Activated CD4-positive, alpha-beta T cell treated with anti-CD3 and anti-CD28 coated beads, Interleukin-2, amount 10 ng/mL, durations not matched to agents 24 days and 14 days (primary cell): ENCODE measurements around the gene FARP2. TPM values are rescaled to one million over a fixed set of nuclear protein-coding genes. Genes with fewer than 3 reads are reported as not detected.
"Not testable (repeated sequence)": the region's sequence is repeated elsewhere in the genome, so short reads cannot be mapped to it uniquely, and the experiment has no call there.

Experiments
- DNase-seq: peaks from one replicate; pipeline ENCODE4 v3.0.0; 2022
- H3K27ac Mint-ChIP-seq: one replicate; pipeline ENCODE4 v1.8.0; 2022; ENCODE audit warnings: mild to moderate bottlenecking, mixed read lengths
- H3K27me3 Mint-ChIP-seq: one replicate; pipeline ENCODE4 v1.8.0; 2022; ENCODE audit warnings: mixed read lengths
- H3K36me3 Mint-ChIP-seq: one replicate; pipeline ENCODE4 v1.8.0; 2022; ENCODE audit warnings: low read depth, mild to moderate bottlenecking, mixed read lengths
- H3K4me1 Mint-ChIP-seq: one replicate; pipeline ENCODE4 v1.8.0; 2021; ENCODE audit warnings: mixed read lengths
- H3K4me3 Mint-ChIP-seq: one replicate; pipeline ENCODE4 v1.8.0; 2022; ENCODE audit warnings: mild to moderate bottlenecking, moderate library complexity, mixed read lengths
- H3K9me3 Mint-ChIP-seq: one replicate; pipeline ENCODE4 v1.8.0; 2021; ENCODE audit warnings: mixed read lengths
- intact Hi-C: fragments of 100-400 bp; cut with micrococcal nuclease; formaldehyde crosslinking; loops from one replicate; pipeline ENCODE4 v1.15.1; 2023
- total RNA-seq: library from RNA; stranded (reverse); gene quantifications from 2 replicates; pipeline ENCODE4 v1.2.3, GENCODE V29; 2022

The FARP2 gene
- total RNA-seq, 1 donor from 2014 or later = 36.5 TPM

GRCh38 chr2:241390301-241391206, 34.5 kb downstream of the FARP2 start:
- Mint-ChIP-seq H3K27me3 (no peaks in the 10 kb centered on the region), H3K9me3 (no peaks in the 10 kb centered on the region), H3K27ac (no peak overlapping the region), H3K36me3 (peaks cover 6% of the 10 kb centered on the region), H3K4me3 (no peak overlapping the region), H3K4me1 (peaks cover 9% of the 10 kb centered on the region)
- DNase-seq = no peak
- intact Hi-C loops = no loop called here

- Mint-ChIP-seq H3K9me3 (no peaks in the 10 kb centered on the region), H3K36me3 (peaks cover 6% of the 10 kb centered on the region), H3K4me3 (no peak overlapping the region), H3K4me1 (peaks cover 9% of the 10 kb centered on the region), H3K27ac (no peak overlapping the region), H3K27me3 (no peaks in the 10 kb centered on the region)
- intact Hi-C loops = no loop called here
- peak; percentile 69 for DNase-seq
Observed at GRCh38 chr2:241391892-241392665, 36.0 kb downstream of the FARP2 start.

GRCh38 chr2:241392753-241393152, 36.7 kb downstream of the FARP2 start:
- H3K36me3 Mint-ChIP-seq, H3K4me1 Mint-ChIP-seq, DNase-seq, intact Hi-C loops, H3K27ac Mint-ChIP-seq, H3K9me3 Mint-ChIP-seq, H3K4me3 Mint-ChIP-seq, H3K27me3 Mint-ChIP-seq: not testable (repeated sequence)

- Mint-ChIP-seq H3K4me1 (peaks cover 9% of the 10 kb centered on the region), H3K27me3 (no peaks in the 10 kb centered on the region), H3K36me3 (peaks cover 6% of the 10 kb centered on the region), H3K27ac (no peak overlapping the region), H3K4me3 (no peak overlapping the region), H3K9me3 (no peaks in the 10 kb centered on the region)
- DNase-seq = no peak
- intact Hi-C loops = no loop called here
Observed at GRCh38 chr2:241393524-241394196, 37.6 kb downstream of the FARP2 start.

GRCh38 chr2:241396809-241397208, 40.7 kb downstream of the FARP2 start:
- H3K9me3 Mint-ChIP-seq, H3K27me3 Mint-ChIP-seq, DNase-seq, H3K36me3 Mint-ChIP-seq, H3K27ac Mint-ChIP-seq, H3K4me3 Mint-ChIP-seq, H3K4me1 Mint-ChIP-seq, intact Hi-C loops: not testable (repeated sequence)

- Mint-ChIP-seq H3K9me3 (no peaks in the 10 kb centered on the region), H3K27ac (no peak overlapping the region), H3K27me3 (no peaks in the 10 kb centered on the region), H3K4me3 (no peak overlapping the region), H3K4me1 (no peaks in the 10 kb centered on the region), H3K36me3 (peaks cover 4% of the 10 kb centered on the region)
- no peak for DNase-seq
- intact Hi-C loops = no loop called here
Observed at GRCh38 chr2:241399941-241400922, 44.1 kb downstream of the FARP2 start.

- Mint-ChIP-seq H3K36me3 (peaks cover 10% of the 10 kb centered on the region), H3K4me3 (no peak overlapping the region), H3K27me3 (no peaks in the 10 kb centered on the region)
Observed at GRCh38 chr2:241408849-241409248, 52.8 kb downstream of the FARP2 start.

GRCh38 chr2:241410739-241411176, 54.7 kb downstream of the FARP2 start:
- peaks cover 14% of the 10 kb centered on the region for H3K36me3 Mint-ChIP-seq
- H3K27me3 Mint-ChIP-seq = no peaks in the 10 kb centered on the region
- DNase-seq = no peak
- H3K9me3 Mint-ChIP-seq = no peaks in the 10 kb centered on the region
- H3K4me1 Mint-ChIP-seq = peaks cover 2% of the 10 kb centered on the region
- no peak overlapping the region for H3K4me3 Mint-ChIP-seq
- intact Hi-C loops = no loop called here
- peak overlapping the region; percentile 22 for H3K27ac Mint-ChIP-seq

More at GRCh38 chr2:241408849-241409248, 52.8 kb downstream of the FARP2 start:
- intact Hi-C loops = no loop called here
- DNase-seq = no peak
- Mint-ChIP-seq H3K4me1 (peaks cover 2% of the 10 kb centered on the region), H3K9me3 (no peaks in the 10 kb centered on the region), H3K27ac (no peak overlapping the region)

- Mint-ChIP-seq H3K36me3 (peaks cover 16% of the 10 kb centered on the region), H3K9me3 (no peaks in the 10 kb centered on the region), H3K4me1 (peaks cover 2% of the 10 kb centered on the region), H3K27me3 (no peaks in the 10 kb centered on the region), H3K4me3 (no peak overlapping the region), H3K27ac (no peak overlapping the region)
- no peak for DNase-seq
- intact Hi-C loops = no loop called here
Observed at GRCh38 chr2:241412144-241412543, 56.1 kb downstream of the FARP2 start.

GRCh38 chr2:241413501-241413900, 57.4 kb downstream of the FARP2 start:
- H3K27ac Mint-ChIP-seq, DNase-seq, intact Hi-C loops, H3K27me3 Mint-ChIP-seq, H3K9me3 Mint-ChIP-seq, H3K4me3 Mint-ChIP-seq, H3K4me1 Mint-ChIP-seq: not testable (repeated sequence)
- peaks cover 16% of the 10 kb centered on the region for H3K36me3 Mint-ChIP-seq

GRCh38 chr2:241413929-241414580, 58.0 kb downstream of the FARP2 start:
- Mint-ChIP-seq H3K4me1 (peaks cover 2% of the 10 kb centered on the region), H3K9me3 (no peaks in the 10 kb centered on the region), H3K36me3 (peaks cover 16% of the 10 kb centered on the region), H3K4me3 (no peak overlapping the region), H3K27ac (no peak overlapping the region), H3K27me3 (no peaks in the 10 kb centered on the region)
- intact Hi-C loops = no loop called here
- no peak for DNase-seq

- no peak overlapping the region for H3K27ac Mint-ChIP-seq
- no peaks in the 10 kb centered on the region for H3K27me3 Mint-ChIP-seq
- H3K9me3 Mint-ChIP-seq = no peaks in the 10 kb centered on the region
- intact Hi-C loops = no loop called here
- peaks cover 18% of the 10 kb centered on the region for H3K36me3 Mint-ChIP-seq
- H3K4me1 Mint-ChIP-seq = peaks cover 2% of the 10 kb centered on the region
- no peak overlapping the region for H3K4me3 Mint-ChIP-seq
- DNase-seq = no peak
Observed at GRCh38 chr2:241415196-241415595, 59.1 kb downstream of the FARP2 start.
